Nucleus accumbens (tissue), 56 donors: Measurements from ENCODE around the gene CTLA4.

Source experiments
- DNase-seq, 56 donors: peaks; one replicate each; lab custom pipeline; 2025; lab: John Stamatoyannopoulos, UW

CTLA4 gene

DNA sequence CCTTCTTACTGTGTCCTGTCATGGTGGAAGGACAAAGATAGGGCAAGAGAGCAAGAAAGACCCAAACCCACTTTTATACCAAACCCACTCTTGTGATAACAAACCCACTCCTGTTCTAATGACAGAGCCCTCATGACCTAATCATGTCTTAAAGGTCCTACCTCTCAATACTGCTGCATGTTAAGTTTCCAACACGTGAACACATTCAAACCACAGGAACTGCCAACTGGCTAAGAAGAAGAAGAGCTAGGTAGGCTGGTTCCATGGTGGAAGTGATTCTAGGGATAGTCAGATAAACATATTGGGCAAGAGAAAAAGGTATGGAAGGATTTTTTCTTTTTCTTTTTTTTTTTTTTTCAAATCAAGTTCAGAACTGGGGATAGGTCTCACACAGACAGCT lies 22.0 kb downstream of the CTLA4 start:
- no peak for DNase-seq

GRCh38 chr2:203889944-203890343 lies 22.4 kb downstream of the CTLA4 start:
- no peak for DNase-seq

GRCh38 chr2:203890733-203891132 lies 23.2 kb downstream of the CTLA4 start:
- no peak for DNase-seq

DNA sequence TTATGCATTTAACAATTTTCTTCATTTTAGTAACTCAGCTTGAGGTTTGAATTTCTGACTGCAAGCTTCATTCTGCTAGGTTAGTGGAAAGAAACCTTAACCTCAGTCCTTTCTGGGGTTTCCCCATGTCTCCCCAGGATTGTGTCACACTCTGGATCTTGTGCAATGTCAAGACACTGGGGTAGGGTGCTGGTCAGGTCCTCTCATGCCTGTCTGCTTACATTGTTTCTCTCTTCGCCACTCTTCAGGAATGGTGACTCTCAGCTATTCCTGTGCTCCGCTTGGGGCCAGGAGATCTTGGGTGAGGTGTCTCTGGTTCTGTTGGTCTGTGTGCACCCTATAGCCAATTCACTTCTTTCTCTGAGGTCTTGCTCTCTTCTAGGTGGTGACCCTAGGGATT lies 23.9 kb downstream of the CTLA4 start:
- DNase-seq: no peak

- no peak for DNase-seq
Measured at GRCh38 chr2:203892207-203892606, 24.6 kb downstream of the CTLA4 start.

- DNase-seq: peak in 47 of 56 donors; percentile 6 to 84 (median 51)
Measured at GRCh38 chr2:203893401-203893800, 25.8 kb downstream of the CTLA4 start.

GRCh38 chr2:203893840-203894239 lies 26.3 kb downstream of the CTLA4 start:
- no peak for DNase-seq

GRCh38 chr2:203894262-203894661 lies 26.7 kb downstream of the CTLA4 start:
- DNase-seq: no peak

DNA sequence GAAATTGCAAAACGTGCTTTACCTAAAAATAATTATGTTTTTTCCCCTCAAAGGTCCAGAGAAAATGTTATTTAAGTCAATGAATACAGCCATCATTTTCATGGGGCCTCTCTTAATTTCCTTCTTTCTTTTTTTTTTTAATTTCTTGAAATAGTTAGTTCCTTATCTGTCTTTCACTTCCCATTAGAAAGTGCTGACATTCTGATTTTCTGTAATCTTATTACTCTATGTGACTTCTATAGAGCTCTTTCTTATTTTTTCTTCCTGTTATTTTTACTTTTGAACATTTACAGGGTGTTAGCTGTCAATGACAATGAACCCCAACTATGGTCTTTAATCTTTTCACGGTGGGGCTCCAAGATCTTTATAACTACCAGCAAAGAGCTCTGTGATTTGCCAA lies 30.0 kb downstream of the CTLA4 start:
- no peak for DNase-seq

DNA sequence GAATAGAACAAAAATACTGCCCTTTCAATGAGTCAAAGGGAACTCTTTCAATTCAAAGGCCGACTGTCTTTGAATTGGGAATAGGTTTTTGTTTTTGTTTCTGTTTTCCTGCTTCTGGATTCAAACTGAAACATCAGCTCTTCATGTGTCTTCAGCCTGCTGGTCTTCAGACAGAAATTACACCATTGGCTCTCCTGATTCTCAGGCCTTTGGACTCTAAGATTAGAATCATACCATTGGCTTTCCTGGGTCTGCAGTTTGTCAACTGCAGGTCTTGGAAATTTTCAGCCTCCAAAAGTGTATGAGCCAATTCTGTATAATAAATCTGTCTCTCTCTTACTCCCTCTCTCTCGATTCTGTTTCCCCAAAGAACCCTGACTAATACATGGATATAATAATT lies 31.1 kb downstream of the CTLA4 start:
- DNase-seq: no peak

- DNase-seq: no peak
Measured at GRCh38 chr2:203900253-203900652, 32.7 kb downstream of the CTLA4 start.

DNA sequence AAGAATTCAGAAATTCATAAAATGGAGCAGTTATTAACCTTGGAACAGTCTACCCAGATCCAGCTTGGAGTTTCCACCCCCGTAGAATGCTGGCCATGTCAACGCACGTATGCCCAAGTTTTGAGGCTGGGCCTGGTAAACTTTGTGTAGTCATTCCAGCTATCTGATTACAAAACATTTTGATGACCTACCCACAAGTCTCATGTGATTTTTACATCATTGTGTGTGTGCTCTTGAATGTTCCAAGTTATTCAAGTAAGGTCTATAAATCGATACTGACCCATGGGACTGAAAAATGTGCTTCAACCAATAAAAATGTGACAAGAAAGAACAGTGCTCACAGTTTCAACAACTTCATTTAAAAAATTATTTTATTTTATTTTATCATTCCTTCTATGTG lies 36.5 kb downstream of the CTLA4 start:
- no peak for DNase-seq

- DNase-seq: no peak
Measured at GRCh38 chr2:203905656-203906055, 38.1 kb downstream of the CTLA4 start.

GRCh38 chr2:203908066-203908796 lies 40.7 kb downstream of the CTLA4 start:
- DNase-seq: peak in 2 of 56 donors; percentile 8 to 14

GRCh38 chr2:203908797-203909185 lies 41.2 kb downstream of the CTLA4 start:
- no peak for DNase-seq

DNA sequence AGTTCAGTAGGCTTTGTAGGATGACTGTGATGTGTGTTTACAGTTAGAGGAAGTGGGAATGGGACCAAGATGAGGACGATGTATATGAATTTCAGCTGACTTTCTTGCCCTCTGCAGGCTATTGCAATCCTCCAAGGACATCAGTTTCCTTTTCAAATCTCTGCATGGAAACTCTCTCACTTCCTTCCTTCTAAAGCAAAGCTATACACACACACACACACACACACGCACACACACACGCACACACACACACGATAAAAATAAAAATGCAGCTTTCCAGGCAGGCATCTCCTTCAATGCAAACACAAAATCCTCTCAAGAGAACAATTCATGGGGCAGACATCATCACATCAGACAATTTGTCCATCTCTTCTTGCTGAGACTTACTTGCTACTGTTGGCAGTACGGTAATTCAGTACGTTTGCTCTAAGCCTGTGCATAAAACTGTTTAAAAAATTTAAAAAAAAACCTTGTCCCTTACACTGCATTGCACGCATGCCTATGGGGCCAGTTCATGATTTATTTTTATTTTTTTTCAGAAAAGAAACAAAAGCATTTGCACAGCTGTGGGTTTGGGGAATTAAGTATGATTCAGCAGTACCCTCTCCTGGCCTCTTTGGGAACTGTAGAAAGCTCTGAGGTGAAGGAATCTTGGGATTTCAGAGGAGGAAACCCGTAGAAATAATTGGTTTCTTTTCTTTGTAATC lies 41.8 kb downstream of the CTLA4 start:
- DNase-seq: peak in 17 of 56 donors; percentile 4 to 39 (median 10)

GRCh38 chr2:203909974-203910373 lies 42.4 kb downstream of the CTLA4 start:
- no peak for DNase-seq

GRCh38 chr2:203913947-203914346 lies 46.4 kb downstream of the CTLA4 start:
- no peak for DNase-seq

- DNase-seq: no peak
Measured at GRCh38 chr2:203914546-203915182, 47.1 kb downstream of the CTLA4 start.

GRCh38 chr2:203915256-203915655 lies 47.7 kb downstream of the CTLA4 start:
- DNase-seq: no peak

DNA sequence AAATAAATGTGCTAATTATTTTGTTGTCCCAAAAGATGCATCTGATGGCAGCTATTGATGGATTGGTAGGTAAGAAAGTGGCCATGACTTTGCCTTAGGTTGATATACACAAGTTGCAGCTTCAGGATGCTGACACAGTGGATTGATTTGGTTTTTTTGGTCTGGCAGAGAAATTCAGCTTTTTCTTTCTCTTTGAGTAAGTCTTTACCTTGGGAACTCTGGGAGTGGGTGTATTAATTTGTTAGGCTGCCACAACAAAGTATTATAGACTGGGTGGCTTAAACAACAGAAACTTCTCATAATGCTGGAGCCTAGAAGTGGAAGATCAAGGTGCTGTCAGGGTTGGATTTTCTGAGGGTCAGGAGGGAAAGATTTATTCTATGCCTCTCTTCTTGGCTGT lies 49.2 kb downstream of the CTLA4 start:
- DNase-seq: no peak

- DNase-seq: peak in 1 of 56 donors; percentile 15
Measured at GRCh38 chr2:203918264-203918663, 50.7 kb downstream of the CTLA4 start.
